Spinal cord (tissue), 10 donors: Measurements from ENCODE around the gene KRT80. TPM values are rescaled to one million over a fixed set of nuclear protein-coding genes. Genes with fewer than 3 reads are reported as not detected.

Source experiments
- DNase-seq, 6 donors: peaks; one replicate each; pipeline versions ENCODE4 v3.0.0 to v3.0.0-alpha.2; 2013 to 2015; ENCODE audit warnings: low spot score in 6 of 6, low read depth in 4 of 6
- H3K27ac ChIP-seq: one replicate; pipeline ENCODE4 v1.5.1; 2013; ENCODE audit warnings: low read depth, low read length, control low read depth
- H3K27me3 ChIP-seq: one replicate; pipeline ENCODE4 v1.6.1; 2013; ENCODE audit warnings: low read length; ENCODE audit not compliant: control insufficient read depth, insufficient read depth
- H3K36me3 ChIP-seq: one replicate; pipeline ENCODE4 v1.6.1; 2013; ENCODE audit warnings: low read length; ENCODE audit not compliant: control insufficient read depth, insufficient read depth
- H3K4me1 ChIP-seq: one replicate; pipeline ENCODE4 v1.6.1; 2013; ENCODE audit warnings: low read length; ENCODE audit not compliant: control insufficient read depth, insufficient read depth
- H3K4me3 ChIP-seq: one replicate; pipeline ENCODE4 v1.5.1; 2013; ENCODE audit warnings: low read depth, low read length, control low read depth
- H3K9me3 ChIP-seq: one replicate; pipeline ENCODE4 v1.6.1; 2013; ENCODE audit warnings: low read length; ENCODE audit not compliant: control insufficient read depth, insufficient read depth
- WGBS: methylation state at CpG from one replicate; pipeline ENCODE4 v1.1.5; 2013; ENCODE audit warnings: missing lambda C conversion rate; ENCODE audit not compliant: insufficient coverage; 5-methylcytosine and 5-hydroxymethylcytosine counted together
- polyA plus RNA-seq, 2 donors: library from polyadenylated mRNA; unstranded; fragments of 120-200 nt; gene quantifications; one replicate each; pipeline ENCODE4 v1.2.1, GENCODE V29; 2013; ENCODE audit not compliant: insufficient read length in 2 of 2
- total RNA-seq, 2 donors: library from RNA; depleted of rRNA in 1 of 2; stranded (reverse); fragments of 120-200 nt in 1 of 2; fragments of >200 nt in 1 of 2; gene quantifications; one replicate each; pipeline versions ENCODE4 v1.2.3 to v1.2.4, GENCODE V29; 2013 to 2014
- donor health status: healthy.

KRT80 gene
- total and polyA plus RNA-seq, 4 donors = 0.12 TPM; not detected in 3

DNA sequence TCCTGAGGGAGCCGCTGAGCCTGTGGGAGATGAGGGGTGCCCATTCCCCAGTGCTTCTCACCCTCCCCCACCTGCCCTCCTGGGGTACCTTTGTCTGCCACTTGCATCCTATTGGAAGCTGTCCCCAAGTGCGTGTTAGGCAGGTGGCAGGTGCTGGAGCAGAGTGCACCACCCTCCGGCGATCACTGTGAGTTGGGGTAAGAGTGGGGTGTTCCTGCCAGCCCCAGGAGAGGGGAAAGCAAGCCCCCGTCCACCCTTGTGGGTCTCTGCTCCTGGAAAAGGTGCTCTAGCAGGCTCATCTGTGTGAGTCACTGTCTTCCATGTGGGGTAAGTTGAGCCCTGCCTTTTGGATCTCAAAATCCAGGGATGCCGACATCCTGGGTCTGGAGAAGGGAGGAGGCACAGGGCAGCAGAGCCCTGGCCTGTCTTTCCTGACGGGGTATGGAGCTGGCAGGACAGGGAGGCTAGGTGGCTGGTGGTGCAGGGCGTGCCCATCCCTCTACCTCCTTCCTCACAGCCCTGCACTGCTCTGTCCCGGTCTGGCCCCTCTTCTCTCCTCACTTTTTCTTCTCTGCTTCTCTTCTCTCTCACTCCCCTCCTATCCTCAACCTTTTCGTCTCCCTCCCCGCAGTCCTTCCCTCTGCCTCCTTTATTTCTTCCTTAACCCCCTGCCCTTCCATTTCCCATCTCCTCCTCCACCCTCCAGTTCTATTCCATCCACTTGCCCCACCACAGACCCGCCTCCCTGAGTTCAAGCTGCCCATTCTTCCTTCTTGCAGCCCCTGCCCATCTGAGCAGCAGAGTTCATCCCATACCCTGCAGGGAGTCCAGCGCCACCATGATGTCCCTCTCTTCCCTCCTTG lies 21.1 kb upstream of the KRT80 start:
- DNase-seq = no peak
- no peaks in the 10 kb centered on the region for H3K27me3 ChIP-seq
- peaks cover 39% of the 10 kb centered on the region for H3K4me1 ChIP-seq
- no peak overlapping the region for H3K27ac ChIP-seq
- H3K9me3 ChIP-seq = no peaks in the 10 kb centered on the region
- no peak overlapping the region for H3K4me3 ChIP-seq
- 68% methylated on average over 11 of the region's 13 CpGs for WGBS
- no peaks in the 10 kb centered on the region for H3K36me3 ChIP-seq

DNA sequence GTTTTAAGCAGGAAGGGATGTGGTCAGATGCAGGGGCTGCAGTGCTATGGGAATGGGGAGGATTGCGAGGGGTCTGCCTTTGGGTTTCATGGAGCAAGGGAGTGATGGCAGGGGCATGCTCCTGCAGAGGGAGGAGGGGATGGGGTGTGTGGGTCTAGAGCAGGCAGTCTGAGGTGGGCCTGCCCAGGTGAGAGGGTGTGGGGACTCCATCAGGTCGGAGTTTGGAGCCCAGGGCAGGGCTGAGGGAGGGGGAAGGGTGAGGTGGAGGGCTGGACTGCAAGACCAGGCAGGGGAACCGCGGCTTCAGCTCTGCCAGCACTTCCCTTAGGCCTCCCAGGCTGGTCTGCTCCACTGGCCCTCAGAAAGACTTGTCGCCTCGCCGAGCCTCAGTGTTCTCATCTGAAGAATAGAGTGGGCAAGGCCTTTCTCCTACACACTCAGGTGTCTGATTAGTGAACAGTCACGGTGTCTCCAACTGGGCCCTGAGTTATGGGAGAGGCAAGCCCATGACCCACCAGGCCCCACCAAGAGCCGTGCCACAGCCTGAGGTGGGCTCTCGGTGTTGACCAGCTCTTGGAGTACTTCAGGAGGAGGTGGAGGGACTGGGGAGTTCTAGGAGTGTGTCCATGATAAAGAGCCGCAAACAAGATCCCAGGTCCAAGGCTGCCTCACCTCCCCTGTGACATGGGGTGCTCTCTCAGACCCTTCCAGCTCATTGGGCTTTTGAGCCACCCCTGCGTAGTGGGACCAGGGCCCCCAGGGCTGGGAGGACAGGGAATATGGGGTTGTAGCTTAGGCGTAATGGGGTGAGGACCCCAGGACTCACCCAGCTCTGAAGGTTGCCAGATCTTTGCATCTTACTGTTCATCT lies 20.1 kb upstream of the KRT80 start:
- Histone ChIP-seq H3K9me3 (no peaks in the 10 kb centered on the region), H3K27ac (no peak overlapping the region), H3K4me1 (peaks cover 42% of the 10 kb centered on the region), H3K4me3 (no peak overlapping the region), H3K27me3 (no peaks in the 10 kb centered on the region), H3K36me3 (no peaks in the 10 kb centered on the region)
- WGBS = 71% methylated on average over 9 of the region's 13 CpGs
- DNase-seq = no peak

DNA sequence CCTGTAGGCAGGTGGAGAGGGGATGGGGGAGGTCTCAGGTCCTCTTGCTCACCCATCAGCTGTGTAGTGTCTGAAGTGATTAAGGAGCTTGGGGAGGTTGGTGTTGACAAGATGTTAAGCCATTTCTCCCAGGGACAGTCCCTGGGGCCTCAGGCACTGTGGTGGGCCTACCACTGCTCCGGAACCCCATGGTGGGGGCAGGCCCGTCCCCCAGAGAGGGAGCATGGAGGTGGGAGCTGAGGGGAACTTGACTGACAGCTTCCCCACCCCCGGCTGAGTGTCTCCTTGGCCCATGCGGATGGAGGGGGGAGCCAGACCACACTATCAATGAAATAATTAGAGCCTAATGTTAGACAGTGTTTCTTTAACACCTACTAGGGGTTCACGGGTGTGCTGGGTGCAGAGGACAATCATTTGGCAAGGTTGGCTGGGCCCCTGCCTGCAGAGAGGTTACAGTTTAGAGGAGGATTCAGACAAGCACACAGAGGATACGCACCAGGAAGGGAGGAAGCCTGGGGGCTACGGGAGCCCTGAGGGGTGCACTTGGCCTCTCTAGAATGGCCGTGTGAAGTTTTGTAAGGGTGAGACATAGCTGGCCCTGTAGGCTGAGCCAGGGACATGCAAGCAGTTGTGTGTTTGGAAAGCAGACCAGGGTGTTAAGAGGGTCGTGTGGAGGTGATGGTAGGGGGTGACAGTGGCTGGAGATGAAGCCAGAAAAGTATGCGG lies 19.3 kb upstream of the KRT80 start:
- no peak overlapping the region for H3K4me3 ChIP-seq
- no peaks in the 10 kb centered on the region for H3K36me3 ChIP-seq
- H3K27ac ChIP-seq = no peak overlapping the region
- DNase-seq = no peak
- WGBS = 70% methylated on average over 7 of the region's 10 CpGs
- H3K9me3 ChIP-seq = no peaks in the 10 kb centered on the region
- H3K27me3 ChIP-seq = no peaks in the 10 kb centered on the region
- H3K4me1 ChIP-seq = peaks cover 41% of the 10 kb centered on the region

DNA sequence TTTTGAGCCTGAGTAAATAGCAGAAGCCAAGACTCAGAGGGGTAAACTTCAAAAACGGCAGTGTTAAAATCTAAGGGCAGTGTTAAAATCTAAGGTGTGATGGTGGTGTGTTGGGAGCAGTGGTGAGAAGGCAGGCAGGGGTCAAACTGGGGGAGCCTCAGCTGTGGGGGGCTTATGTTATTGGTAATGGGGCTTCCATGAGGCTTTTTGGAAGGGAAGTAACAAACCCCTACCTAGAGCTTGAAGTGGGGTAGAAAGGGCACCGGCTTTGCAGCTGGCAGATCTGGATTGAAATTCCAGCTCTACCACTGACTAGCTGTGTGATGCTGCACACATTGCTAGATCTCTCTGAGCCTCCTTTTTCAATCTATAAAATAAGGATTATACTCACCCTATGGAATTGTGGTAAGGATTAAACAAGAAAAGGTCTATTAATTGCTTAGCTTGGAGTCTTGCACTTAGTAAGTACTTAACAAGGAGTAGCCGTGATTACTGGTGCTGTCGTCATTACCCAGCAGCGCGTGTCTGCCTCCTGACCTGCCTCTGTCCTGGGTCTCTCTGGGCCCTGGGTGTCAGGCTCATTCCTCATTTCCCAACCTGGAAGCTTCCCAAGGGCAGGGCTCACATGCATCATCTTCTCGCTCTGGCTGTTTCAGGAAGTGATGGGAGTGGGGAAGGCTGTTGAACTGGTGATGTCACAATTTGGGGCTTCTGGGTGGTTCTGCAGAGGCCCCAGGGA lies 18.5 kb upstream of the KRT80 start:
- peaks cover 34% of the 10 kb centered on the region for H3K4me1 ChIP-seq
- WGBS = 94% methylated on average over 5 of the region's 7 CpGs
- H3K36me3 ChIP-seq = no peaks in the 10 kb centered on the region
- no peaks in the 10 kb centered on the region for H3K9me3 ChIP-seq
- no peak overlapping the region for H3K27ac ChIP-seq
- no peak for DNase-seq
- no peaks in the 10 kb centered on the region for H3K27me3 ChIP-seq
- no peak overlapping the region for H3K4me3 ChIP-seq

- no peak for DNase-seq
- no peak overlapping the region for H3K4me3 ChIP-seq
- H3K27ac ChIP-seq = no peak overlapping the region
- no peaks in the 10 kb centered on the region for H3K9me3 ChIP-seq
- peaks cover 33% of the 10 kb centered on the region for H3K4me1 ChIP-seq
- no peaks in the 10 kb centered on the region for H3K36me3 ChIP-seq
- WGBS = 92% methylated on average over 2 of the region's 8 CpGs
- no peaks in the 10 kb centered on the region for H3K27me3 ChIP-seq
Measured at GRCh38 chr12:52209321-52209720, 17.5 kb upstream of the KRT80 start.

DNA sequence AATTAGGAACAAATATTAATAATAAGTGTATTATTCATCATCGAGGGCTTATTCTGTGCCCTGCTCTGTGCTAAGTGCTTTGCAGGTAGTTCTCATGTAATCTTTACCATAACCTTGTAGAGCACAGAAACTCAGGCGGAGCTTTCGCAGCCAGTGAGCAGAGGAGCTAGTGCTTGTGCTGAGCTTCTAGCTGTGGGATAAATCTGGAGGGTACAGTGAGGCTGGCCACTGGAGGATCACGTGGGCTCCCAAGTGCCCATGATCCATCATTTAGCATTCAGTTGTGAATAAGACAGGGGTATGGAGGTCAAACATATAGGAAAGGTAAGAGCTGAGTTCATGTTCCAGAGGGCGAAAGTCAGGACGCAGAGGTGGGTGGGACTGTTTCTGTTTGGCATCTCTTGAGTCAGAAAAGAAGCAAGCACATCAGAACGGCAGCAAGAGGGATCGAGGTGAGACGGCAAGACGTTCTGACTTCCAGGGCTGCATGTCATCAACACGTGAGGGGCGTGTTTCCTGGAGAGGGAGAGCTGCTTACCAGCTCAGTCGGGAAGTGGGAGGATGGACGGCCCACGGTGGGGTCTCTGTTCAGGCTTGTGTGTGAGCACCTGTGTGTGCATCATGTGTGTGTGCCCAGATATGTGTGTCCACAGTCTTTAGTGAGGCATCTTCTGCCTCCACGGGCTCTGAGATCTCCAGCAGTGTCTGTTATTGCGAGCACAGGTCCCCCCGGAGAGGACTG lies 16.8 kb upstream of the KRT80 start:
- no peaks in the 10 kb centered on the region for H3K27me3 ChIP-seq
- 81% methylated on average over 14 of the region's 18 CpGs for WGBS
- H3K27ac ChIP-seq = no peak overlapping the region
- peaks cover 29% of the 10 kb centered on the region for H3K4me1 ChIP-seq
- no peaks in the 10 kb centered on the region for H3K9me3 ChIP-seq
- no peaks in the 10 kb centered on the region for H3K36me3 ChIP-seq
- no peak for DNase-seq
- no peak overlapping the region for H3K4me3 ChIP-seq

DNA sequence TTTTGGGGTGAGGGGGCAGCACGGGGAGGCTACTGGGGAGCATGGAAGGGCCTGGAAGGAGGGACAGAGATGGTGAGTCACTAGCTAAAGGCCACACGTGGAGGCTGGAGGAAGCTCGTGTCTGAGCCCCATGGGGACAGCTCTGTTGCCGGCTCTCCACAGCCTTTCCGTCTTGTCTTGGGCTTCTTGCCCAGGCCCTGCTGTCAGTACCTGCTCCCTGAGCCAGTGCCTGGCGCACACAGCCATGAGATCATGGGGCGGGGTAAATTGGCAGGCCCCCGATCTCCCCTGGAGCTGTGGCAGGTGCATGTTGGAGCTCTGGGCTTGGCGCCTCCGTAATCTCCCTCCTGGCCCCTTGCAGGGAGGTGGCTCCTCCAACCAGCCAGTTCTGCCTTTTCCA lies 16.1 kb upstream of the KRT80 start:
- WGBS = 31% methylated on average over 10 of the region's 10 CpGs
- Histone ChIP-seq H3K4me3 (no peak overlapping the region), H3K27ac (no peak overlapping the region), H3K4me1 (peaks cover 32% of the 10 kb centered on the region), H3K27me3 (no peaks in the 10 kb centered on the region), H3K36me3 (no peaks in the 10 kb centered on the region), H3K9me3 (no peaks in the 10 kb centered on the region)
- no peak for DNase-seq

GRCh38 chr12:52207106-52207505 lies 15.3 kb upstream of the KRT80 start:
- no peaks in the 10 kb centered on the region for H3K27me3 ChIP-seq
- no peak for DNase-seq
- H3K4me1 ChIP-seq = peaks cover 40% of the 10 kb centered on the region
- H3K4me3 ChIP-seq = no peak overlapping the region
- H3K27ac ChIP-seq = no peak overlapping the region
- no peaks in the 10 kb centered on the region for H3K9me3 ChIP-seq
- 91% methylated on average over 2 of the region's 2 CpGs for WGBS
- no peaks in the 10 kb centered on the region for H3K36me3 ChIP-seq
